Stimulated activated CD8-positive, alpha-beta memory T cell treated with anti-CD3 and anti-CD28 coated beads, Interleukin-15, amount 100 ng/mL, for 1 hour (primary cell): ENCODE measurements around the gene ZBED5.
"Not testable (repeated sequence)": the region's sequence is repeated elsewhere in the genome, so short reads cannot be mapped to it uniquely, and the experiment has no call there.

Experiments used
- DNase-seq: peaks from one replicate; pipeline ENCODE4 v3.0.0-alpha.2; 2020; ENCODE audit warnings: low read depth

ZBED5 gene

GRCh38 chr11:10857709-10858438 is at the start of gene ZBED5:
ZBED5 (minus strand) TSS chr11:10858053; CDS start chr11:10854945, 3,108 bp downstream.
- DNase-seq = peak; percentile 87

GRCh38 chr11:10906521-10906920 is 48.7 kb upstream of the ZBED5 start:
- no peak for DNase-seq

- no peak for DNase-seq
These were observed 44.6 kb upstream of the ZBED5 start for GRCh38 chr11:10902301-10903063.

GRCh38 chr11:10900681-10901415 is 43.0 kb upstream of the ZBED5 start:
- DNase-seq = no peak

GRCh38 chr11:10899121-10899830 is 41.4 kb upstream of the ZBED5 start:
- no peak for DNase-seq

- DNase-seq = no peak
These were observed 40.8 kb upstream of the ZBED5 start for GRCh38 chr11:10898763-10899025.

- DNase-seq = no peak
These were observed 40.3 kb upstream of the ZBED5 start for GRCh38 chr11:10898003-10898762.

- no peak for DNase-seq
These were observed 39.3 kb upstream of the ZBED5 start for GRCh38 chr11:10897150-10897549.

GRCh38 chr11:10896493-10896892 is 38.6 kb upstream of the ZBED5 start:
- no peak for DNase-seq

- DNase-seq = no peak
These were observed 37.4 kb upstream of the ZBED5 start for GRCh38 chr11:10895285-10895684.

- DNase-seq = no peak
These were observed 36.8 kb upstream of the ZBED5 start for GRCh38 chr11:10894666-10895065.

GRCh38 chr11:10893714-10894151 is 35.9 kb upstream of the ZBED5 start:
- no peak for DNase-seq

GRCh38 chr11:10892250-10892649 is 34.4 kb upstream of the ZBED5 start:
- no peak for DNase-seq

- DNase-seq = no peak
These were observed 33.4 kb upstream of the ZBED5 start for GRCh38 chr11:10891151-10891720.

GRCh38 chr11:10890083-10890482 is 32.2 kb upstream of the ZBED5 start:
- DNase-seq = not testable (repeated sequence)

GRCh38 chr11:10887307-10887706 is 29.5 kb upstream of the ZBED5 start:
- no peak for DNase-seq

GRCh38 chr11:10886652-10887250 is 28.9 kb upstream of the ZBED5 start:
- no peak for DNase-seq

- DNase-seq = no peak
These were observed 28.0 kb upstream of the ZBED5 start for GRCh38 chr11:10885703-10886363.

GRCh38 chr11:10884292-10884691 is 26.4 kb upstream of the ZBED5 start:
- DNase-seq = not testable (repeated sequence)

- no peak for DNase-seq
These were observed 24.0 kb upstream of the ZBED5 start for GRCh38 chr11:10881892-10882291.
